K562 (cell line): ENCODE measurements around the gene TM2D3. TPM values are rescaled to one million over a fixed set of nuclear protein-coding genes. Genes with fewer than 3 reads are reported as not detected.

Experiments
- ATAC-seq: fragments of 200-7000 bp; cut with Tn5 transposase; 3 replicates; pipeline ENCODE4 v1.9.1; 2020; ENCODE audit warnings: moderate library complexity
- BruUV-seq: library from RNA; stranded (reverse); fragments of 400-500 nt; replicated peaks from 2 replicates; lab custom pipeline; 2021; lab: Mats Ljungman, UMichigan
- CTCF ChIA-PET: fragments of 300-600 bp; formaldehyde crosslinking; extraction: SDS; loops from one replicate; lab custom pipeline; 2021; ENCODE audit warnings: low intra/inter-chr PET ratio; lab: Yijun Ruan, JAX
- POLR2A ChIA-PET: fragments of 300-600, 350-650 bp; sonication (Branson Sonifier 250); formaldehyde crosslinking; extraction: SDS; loops from one replicate; lab custom pipeline; 2021; ENCODE audit warnings: antibody characterized with exemption, inconsistent platforms; lab: Yijun Ruan, JAX
- DNase-seq, 4 experiments: peaks; one replicate each; pipeline versions ENCODE4 v3.0.0 to v3.0.0-alpha.2; 2011 to 2018; ENCODE audit warnings: low spot score in 3 of 4, mixed read lengths in 3 of 4; ENCODE audit errors: extremely low read depth in 1 of 4
- FAIRE-seq: peaks from 2 replicates; lab custom pipeline; 2011; peaks lifted over from hg19 to GRCh38; lab: Jason Lieb, UNC
- H2AFZ ChIP-seq: 2 replicates; pipeline ENCODE4 v1.6.0; 2011; ENCODE audit warnings: low read depth, low read length, control low read depth, inconsistent platforms
- H3K27ac ChIP-seq: fragments of 200-600 bp; 3 replicates; pipeline ENCODE4 v1.8.0; 2011; ENCODE audit warnings: low read depth, mild to moderate bottlenecking, control low read depth, inconsistent platforms, low read length, moderate library complexity, mixed read lengths; ENCODE audit errors: extremely low read depth
- H3K27me3 ChIP-seq, 2 experiments: fragments of 300-600 bp in 1 of 2; 2 replicates in 1 of 2; 3 replicates in 1 of 2; pipeline versions ENCODE4 v1.6.0 to v1.8.0; 2011; ENCODE audit warnings: inconsistent platforms in 2 of 2, low read length in 2 of 2, mild to moderate bottlenecking in 1 of 2, mixed read lengths in 1 of 2, moderate library complexity in 1 of 2; ENCODE audit not compliant: control insufficient read depth in 2 of 2, insufficient read depth in 2 of 2
- H3K36me3 ChIP-seq: fragments of 300-600 bp; 3 replicates; pipeline ENCODE4 v1.8.0; 2011; ENCODE audit warnings: mild to moderate bottlenecking, low read length, inconsistent platforms; ENCODE audit not compliant: control insufficient read depth, insufficient read depth
- H3K4me1 ChIP-seq, 2 experiments: fragments of 200-600 bp in 1 of 2; replicated peaks in 1 of 2; 2 replicates in 1 of 2; 3 replicates in 1 of 2; pipeline versions ENCODE4 v1.5.1 to v1.8.0; 2011; ENCODE audit warnings: inconsistent platforms in 2 of 2, low read length in 2 of 2, mild to moderate bottlenecking in 1 of 2, mixed read lengths in 1 of 2, moderate library complexity in 1 of 2; ENCODE audit not compliant: control insufficient read depth in 2 of 2, insufficient read depth in 2 of 2
- H3K4me2 ChIP-seq: 2 replicates; pipeline ENCODE4 v1.6.1; 2011; ENCODE audit warnings: low read length, control low read depth, inconsistent platforms, mixed read lengths; ENCODE audit not compliant: insufficient read depth
- H3K4me3 ChIP-seq: fragments of 200-600 bp; sonication (generic), shearing (Covaris generic); 2 replicates; pipeline ENCODE4 v1.5.1; 2016; ENCODE audit warnings: control low read depth, inconsistent platforms
- H3K79me2 ChIP-seq: fragments of 200-600 bp; 3 replicates; pipeline ENCODE4 v1.8.0; 2011; ENCODE audit warnings: low read length, inconsistent platforms; ENCODE audit not compliant: control insufficient read depth, insufficient read depth
- H3K9ac ChIP-seq, 2 experiments: 2 replicates each; pipeline versions ENCODE4 v1.6.0 to v1.6.1; 2011; ENCODE audit warnings: low read depth in 2 of 2, low read length in 2 of 2, control low read depth in 1 of 2, inconsistent platforms in 1 of 2, mild to moderate bottlenecking in 1 of 2, mixed read lengths in 1 of 2; ENCODE audit not compliant: insufficient read depth in 1 of 2
- H3K9me1 ChIP-seq: one replicate; pipeline ENCODE4 v1.6.0; 2011; ENCODE audit warnings: inconsistent platforms, mild to moderate bottlenecking, low read length, moderate library complexity; ENCODE audit not compliant: control insufficient read depth, insufficient read depth
- H3K9me3 ChIP-seq: replicated peaks from 2 replicates; pipeline ENCODE4 v1.5.1; 2011; ENCODE audit warnings: low read depth, low read length, inconsistent platforms; ENCODE audit not compliant: control insufficient read depth, insufficient read depth
- H4K20me1 ChIP-seq: replicated peaks from 2 replicates; pipeline ENCODE4 v1.6.1; 2011; ENCODE audit warnings: low read length, inconsistent platforms, mixed read lengths; ENCODE audit not compliant: control insufficient read depth, insufficient read depth
- BACH1 ChIP-seq: fragments of 200-800 bp; sonication (Bioruptor generic); IDR thresholded peaks from 2 replicates; pipeline ENCODE4 v1.6.1; 2016; ENCODE audit warnings: missing genetic modification characterization, missing compliant biosample characterization
- LCOR ChIP-seq: sonication (generic); formaldehyde crosslinking; IDR thresholded peaks from 2 replicates; pipeline ENCODE4 v1.8.0; 2022; ENCODE audit warnings: mild to moderate bottlenecking, missing genetic modification reagents
- TCF15 ChIP-seq: fragments of 250-450 bp; sonication (Bioruptor Pico); IDR thresholded peaks from 2 replicates; pipeline ENCODE4 v1.8.0; 2022; ENCODE audit warnings: moderate library complexity, mild to moderate bottlenecking, inconsistent platforms
- TEAD1 ChIP-seq, 2 experiments: fragments of 450-650 bp in 1 of 2; sonication (generic) in 1 of 2; formaldehyde crosslinking; IDR thresholded peaks; 2 replicates each; pipeline versions ENCODE4 v1.4.0 to v1.8.0; 2020 to 2022; ENCODE audit warnings: mild to moderate bottlenecking in 2 of 2, missing genetic modification reagents in 1 of 2
- ZBTB9 ChIP-seq: fragments of 450-650 bp; formaldehyde crosslinking; IDR thresholded peaks from 2 replicates; pipeline ENCODE4 v1.4.0; 2020; ENCODE audit warnings: mild to moderate bottlenecking, moderate library complexity
- WGBS: fragments of 100-300 bp; shearing (Covaris generic); methylation state at CpG from one replicate; pipeline ENCODE4 v1.1.6; 2016; ENCODE audit warnings: low coverage, mixed read lengths; ENCODE audit not compliant: insufficient coverage; ENCODE audit errors: missing lambda C conversion rate; 5-methylcytosine and 5-hydroxymethylcytosine counted together
- in situ Hi-C: fragments of 300-500 bp; cut with MboI; formaldehyde crosslinking; loops from 4 replicates; pipeline ENCODE4 v1.15.0; 2018; ENCODE audit warnings: inconsistent platforms, mixed read lengths
- intact Hi-C: fragments of 100-400 bp; cut with micrococcal nuclease; formaldehyde crosslinking; loops from 2 replicates; pipeline ENCODE4 v1.14.2; 2022
- polyA plus RNA-seq, 8 experiments: library from polyadenylated mRNA; depleted of rRNA in 4 of 8; stranded (reverse) in 5 of 8; unstranded in 3 of 8; fragments of >200 nt; fragmentation: Nextera tagmentation in 2 of 8; fragmentation: Illumina TruSeq in 1 of 8; extraction: Ambion mirVana in 2 of 8; extraction: Trizol in 1 of 8; gene quantifications; 2 replicates each; pipeline versions ENCODE4 v1.2.1 to v1.2.3, GENCODE V29; 2011 to 2014; ENCODE audit warnings: inconsistent platforms in 1 of 8, missing spikeins in 1 of 8
- total RNA-seq, 7 experiments: library from RNA; depleted of rRNA in 6 of 7; stranded (reverse); fragments of >200 nt in 6 of 7; fragmentation: Illumina TruSeq in 2 of 7; extraction: Trizol in 2 of 7; gene quantifications; 2 replicates each; pipeline versions ENCODE4 v1.2.1 to v1.2.3, GENCODE V29; 2011 to 2021; ENCODE audit warnings: low replicate concordance in 1 of 7

The TM2D3 gene
- total and polyA plus RNA-seq, 9 of the 15 experiments (the other 6 are each of a cell fraction or from before 2014, with no cell fraction given), result 16.5 to 67.9 (median 31.3) TPM

GRCh38 chr15:101698314-101698713 is 46.1 kb upstream of the TM2D3 start:
- ATAC-seq (no peak), DNase-seq (no peak), FAIRE-seq (no peak)
- Histone ChIP-seq H3K4me3 (no peak overlapping the region), H3K9ac (no peak overlapping the region), H2AFZ (no peak overlapping the region), H3K36me3 (peaks cover 65% of the 10 kb centered on the region), H4K20me1 (no peaks in the 10 kb centered on the region), H3K4me2 (no peak overlapping the region), H3K27ac (no peak overlapping the region), H3K9me3 (no peaks in the 10 kb centered on the region), H3K79me2 (no peaks in the 10 kb centered on the region), H3K27me3 (no peaks in the 10 kb centered on the region), H3K4me1 (peaks cover 0 to 5% of the 10 kb centered on the region in 2 experiments; a peak in 1 of 5 replicates), H3K9me1 (no peaks in the 10 kb centered on the region)
- ChIA-PET CTCF (no interaction called here), POLR2A (interaction anchor here (0.7 kb wide), 1 partner anchor 11 kb away, joined by 3 read pairs; no protein-coding TSS in a partner anchor)
- 60% methylated on average over 1 of the region's 2 CpGs for WGBS
- intact Hi-C loops (no loop called here), in situ Hi-C loops (no loop called here)
- no TSS peak for BruUV-seq
- TF ChIP-seq LCOR, result no peak
- no peak for TF ChIP-seq BACH1 (tag)
- no peak for TF ChIP-seq TCF15 (CRISPR knock-in tag)

DNA sequence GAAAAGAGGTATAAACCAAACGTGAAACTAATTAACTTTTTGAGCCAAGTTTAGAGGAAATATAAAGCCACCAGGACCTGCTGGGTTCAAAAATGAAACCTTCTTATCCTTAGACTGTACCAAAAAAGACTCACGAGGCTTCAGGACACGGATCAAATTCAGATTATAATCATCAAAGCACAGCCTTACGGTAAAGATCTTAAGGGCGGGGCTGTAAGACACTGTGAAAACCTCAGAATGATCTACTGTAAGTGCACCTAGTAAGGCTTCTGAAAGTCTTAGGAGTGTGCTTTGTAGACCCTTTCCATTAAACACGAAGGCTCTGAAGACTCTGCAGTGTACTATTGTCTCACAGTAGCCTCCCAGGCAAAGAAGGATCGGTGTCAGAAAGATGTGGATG is 45.3 kb upstream of the TM2D3 start:
- no peaks in the 10 kb centered on the region for H4K20me1 ChIP-seq
- H3K27me3 ChIP-seq, result no peaks in the 10 kb centered on the region
- BruUV-seq, result no TSS peak
- FAIRE-seq (no peak), DNase-seq (no peak), ATAC-seq (no peak)
- no peaks in the 10 kb centered on the region for H3K9me1 ChIP-seq
- no peaks in the 10 kb centered on the region for H3K79me2 ChIP-seq
- peaks cover 0 to 5% of the 10 kb centered on the region in 2 experiments; a peak in 1 of 5 replicates for H3K4me1 ChIP-seq
- intact Hi-C loops, result no loop called here
- no peak overlapping the region for H2AFZ ChIP-seq
- no peak overlapping the region for H3K27ac ChIP-seq
- 68% methylated on average over 7 of the region's 7 CpGs for WGBS
- CTCF ChIA-PET, result no interaction called here
- POLR2A ChIA-PET, result interaction anchor here (0.7 kb wide), 1 partner anchor 12 kb away, joined by 3 read pairs; no protein-coding TSS in a partner anchor
- no peak overlapping the region for H3K4me3 ChIP-seq
- in situ Hi-C loops, result no loop called here
- no peak overlapping the region for H3K4me2 ChIP-seq
- no peak overlapping the region for H3K9ac ChIP-seq
- peaks cover 63% of the 10 kb centered on the region for H3K36me3 ChIP-seq
- no peaks in the 10 kb centered on the region for H3K9me3 ChIP-seq
- TF ChIP-seq TEAD1 (CRISPR knock-in tag; IDR thresholded peaks at IDR 0.05) (no peak), ZBTB9 (no peak)
